T1000 (cell line): ENCODE data around the gene CECR2.

Experiments
- DNase-seq: peaks from one replicate; lab custom pipeline; 2025; ENCODE audit warnings: mixed read lengths; lab: John Stamatoyannopoulos, UW

CECR2 gene

GRCh38 chr22:17460895-17461294 lies 91.6 kb downstream of the CECR2 start:
- no peak for DNase-seq

- DNase-seq: no peak
Observed at GRCh38 chr22:17470880-17471500, 101.7 kb downstream of the CECR2 start.

GRCh38 chr22:17471886-17472535 lies 102.8 kb downstream of the CECR2 start:
- no peak for DNase-seq

- DNase-seq: no peak
Observed at GRCh38 chr22:17472932-17473331, 103.7 kb downstream of the CECR2 start.

- DNase-seq: no peak
Observed at GRCh38 chr22:17475318-17476230, 106.3 kb downstream of the CECR2 start.

- no peak for DNase-seq
Observed at GRCh38 chr22:17476838-17477237, 107.6 kb downstream of the CECR2 start.

GRCh38 chr22:17477391-17477833 lies 108.2 kb downstream of the CECR2 start:
- no peak for DNase-seq

GRCh38 chr22:17479135-17479534 lies 109.9 kb downstream of the CECR2 start:
- no peak for DNase-seq

GRCh38 chr22:17481424-17481823 lies 112.2 kb downstream of the CECR2 start:
- no peak for DNase-seq

GRCh38 chr22:17483688-17484372 lies 114.6 kb downstream of the CECR2 start:
- DNase-seq: no peak

- DNase-seq: no peak
Observed at GRCh38 chr22:17484608-17485007, 115.3 kb downstream of the CECR2 start.

- no peak for DNase-seq
Observed at GRCh38 chr22:17486313-17486712, 117.1 kb downstream of the CECR2 start.

GRCh38 chr22:17486719-17487118 lies 117.5 kb downstream of the CECR2 start:
- no peak for DNase-seq

GRCh38 chr22:17489101-17489500 lies 119.8 kb downstream of the CECR2 start:
- DNase-seq: no peak

- no peak for DNase-seq
Observed at GRCh38 chr22:17491090-17491640, 121.9 kb downstream of the CECR2 start.

GRCh38 chr22:17492247-17492646 lies 123.0 kb downstream of the CECR2 start:
- DNase-seq: no peak

GRCh38 chr22:17493419-17493981 lies 124.2 kb downstream of the CECR2 start:
- DNase-seq: no peak

- DNase-seq: no peak
Observed at GRCh38 chr22:17496841-17497240, 127.6 kb downstream of the CECR2 start.

GRCh38 chr22:17501679-17502285 lies 132.5 kb downstream of the CECR2 start:
- no peak for DNase-seq

- no peak for DNase-seq
Observed at GRCh38 chr22:17508110-17508509, 138.8 kb downstream of the CECR2 start.

GRCh38 chr22:17512960-17513359 lies 143.7 kb downstream of the CECR2 start:
- DNase-seq: no peak
